Liver (tissue), 9 donors: Measurements from ENCODE around the gene TANC2. TPM values are rescaled to one million over a fixed set of nuclear protein-coding genes. Genes with fewer than 3 reads are reported as not detected.

Experiments
- DNase-seq: peaks from one replicate; pipeline ENCODE4 v3.0.0-alpha.2; 2017; ENCODE audit warnings: low spot score
- H3K27ac ChIP-seq, 2 donors: one replicate each; pipeline ENCODE4 v1.7.0; 2013; ENCODE audit warnings: inconsistent platforms in 2 of 2, low read length in 2 of 2, control low read depth in 1 of 2, low read depth in 1 of 2, mild to moderate bottlenecking in 1 of 2
- H3K27me3 ChIP-seq, 4 donors: one replicate each; pipeline versions ENCODE4 v1.6.1 to v1.7.0; 2013; ENCODE audit warnings: low read length in 3 of 4, inconsistent platforms in 1 of 4, mild to moderate bottlenecking in 1 of 4, moderate library complexity in 1 of 4; ENCODE audit not compliant: control insufficient read depth in 4 of 4, insufficient read depth in 4 of 4
- H3K36me3 ChIP-seq, 4 donors: one replicate each; pipeline versions ENCODE4 v1.6.1 to v1.7.0; 2013; ENCODE audit warnings: low read length in 3 of 4, mild to moderate bottlenecking in 3 of 4, low read depth in 1 of 4, moderate library complexity in 1 of 4; ENCODE audit not compliant: control insufficient read depth in 4 of 4, insufficient read depth in 3 of 4
- H3K4me1 ChIP-seq, 4 donors: one replicate each; pipeline versions ENCODE4 v1.6.1 to v1.7.0; 2013; ENCODE audit warnings: low read length in 3 of 4, mild to moderate bottlenecking in 3 of 4, moderate library complexity in 1 of 4; ENCODE audit not compliant: control insufficient read depth in 4 of 4, insufficient read depth in 4 of 4
- H3K4me3 ChIP-seq, 3 donors: one replicate each; pipeline versions ENCODE4 v1.6.1 to v1.7.0; 2013; ENCODE audit warnings: low read length in 3 of 3, control low read depth in 1 of 3, low read depth in 1 of 3, mild to moderate bottlenecking in 1 of 3
- H3K9ac ChIP-seq, 2 donors: one replicate each; pipeline ENCODE4 v1.7.0; 2013; ENCODE audit warnings: low read length in 2 of 2, mild to moderate bottlenecking in 2 of 2, moderate library complexity in 2 of 2, control low read depth in 1 of 2, low read depth in 1 of 2
- H3K9me3 ChIP-seq, 4 donors: one replicate each; pipeline versions ENCODE4 v1.6.1 to v1.7.0; 2013; ENCODE audit warnings: low read length in 3 of 4; ENCODE audit not compliant: control insufficient read depth in 4 of 4
- EGR1 ChIP-seq, 2 donors: IDR thresholded peaks; 2 replicates each; pipeline ENCODE4 v1.6.1; 2016 to 2018; ENCODE audit warnings: antibody characterized with exemption in 2 of 2, low read depth in 2 of 2
- GABPA ChIP-seq, 2 donors: IDR thresholded peaks in 1 of 2; conservative IDR thresholded peaks in 1 of 2; 2 replicates each; pipeline ENCODE4 v1.6.1; 2016; ENCODE audit warnings: antibody characterized with exemption in 2 of 2, mild to moderate bottlenecking in 1 of 2, moderate library complexity in 1 of 2
- JUND ChIP-seq, 2 donors: IDR thresholded peaks; 2 replicates each; pipeline ENCODE4 v1.6.1; 2016; ENCODE audit warnings: antibody characterized with exemption in 2 of 2
- NR2F2 ChIP-seq: IDR thresholded peaks from 2 replicates; pipeline ENCODE4 v1.6.1; 2016; ENCODE audit warnings: antibody characterized with exemption
- RAD21 ChIP-seq, 2 donors: IDR thresholded peaks; 2 replicates each; pipeline ENCODE4 v1.6.1; 2016; ENCODE audit warnings: antibody characterized with exemption in 2 of 2, mild to moderate bottlenecking in 2 of 2
- REST ChIP-seq: IDR thresholded peaks from 2 replicates; pipeline ENCODE4 v1.6.1; 2016; ENCODE audit warnings: antibody characterized with exemption, mild to moderate bottlenecking
- RXRA ChIP-seq, 2 donors: IDR thresholded peaks; 2 replicates each; pipeline ENCODE4 v1.6.1; 2017 to 2018; ENCODE audit warnings: antibody characterized with exemption in 2 of 2, mild to moderate bottlenecking in 1 of 2
- SP1 ChIP-seq: IDR thresholded peaks from 2 replicates; pipeline ENCODE4 v1.6.1; 2018; ENCODE audit warnings: antibody characterized with exemption, mild to moderate bottlenecking
- YY1 ChIP-seq: IDR thresholded peaks from 2 replicates; pipeline ENCODE4 v1.6.1; 2016; ENCODE audit warnings: antibody characterized with exemption, mild to moderate bottlenecking
- ZBTB33 ChIP-seq: IDR thresholded peaks from 2 replicates; pipeline ENCODE4 v1.6.1; 2016; ENCODE audit warnings: antibody characterized with exemption
- WGBS: extraction: QIAGEN DNeasy Blood & Tissue Kit; methylation state at CpG from one replicate; pipeline ENCODE4 v1.1.7; 2013; 5-methylcytosine and 5-hydroxymethylcytosine counted together
- polyA plus RNA-seq, 2 donors: library from polyadenylated mRNA; stranded (reverse) in 1 of 2; unstranded in 1 of 2; fragments of 200-250 nt in 1 of 2; fragments of >200 nt in 1 of 2; fragmentation: Nextera tagmentation in 1 of 2; extraction: Ambion mirVana in 1 of 2; gene quantifications; one replicate each; pipeline versions ENCODE4 v1.2.1 to v1.2.3, GENCODE V29; 2013 to 2015
- total RNA-seq, 2 donors: library from RNA; depleted of rRNA; stranded (reverse); fragments of >200 nt; gene quantifications; one replicate each; pipeline ENCODE4 v1.2.3, GENCODE V29; 2014
- donor health status: healthy.
- donor health status: healthy.
- donor health status: healthy.
- donor health status: healthy.
- donor health status: healthy.

Gene TANC2
- total and polyA plus RNA-seq, 4 donors = 1.2 to 7.7 (median 4.1) TPM

- Histone ChIP-seq H3K9me3 (no peaks in the 10 kb centered on the region), H3K4me1 (peaks cover 0 to 16% (median 13%) of the 10 kb centered on the region in 4 donors), H3K27ac (no peak overlapping the region), H3K9ac (no peak overlapping the region), H3K36me3 (no peaks in the 10 kb centered on the region), H3K4me3 (no peak overlapping the region), H3K27me3 (no peaks in the 10 kb centered on the region)
- TF ChIP-seq REST = no peak
- no peak for DNase-seq
These were observed 4.6 kb downstream of the TANC2 start for GRCh38 chr17:62970610-62971009.

- peaks cover 0 to 9% (median 8%) of the 10 kb centered on the region in 4 donors for H3K4me1 ChIP-seq
- 82% methylated on average over 4 of the region's 4 CpGs for WGBS
- TF ChIP-seq JUND (IDR thresholded peaks at IDR 0.05) (no peak), NR2F2 (no peak), EGR1 (IDR thresholded peaks at IDR 0.05; ENCODE audit: low read depth in 2 of 2) (no peak), GABPA (IDR thresholded peaks at IDR 0.05 in 1 of 2, conservative IDR thresholded peaks at IDR 0.05 in 1 of 2) (no peak)
- no peak overlapping the region for H3K9ac ChIP-seq
- H3K27me3 ChIP-seq = no peaks in the 10 kb centered on the region
- DNase-seq = no peak
- H3K36me3 ChIP-seq = no peaks in the 10 kb centered on the region
- no peaks in the 10 kb centered on the region for H3K9me3 ChIP-seq
- H3K4me3 ChIP-seq = no peak overlapping the region
- H3K27ac ChIP-seq = no peak overlapping the region
These were observed 5.8 kb downstream of the TANC2 start for GRCh38 chr17:62971853-62972252.

- no peak for TF ChIP-seq SP1
- no peak for TF ChIP-seq ZBTB33
- no peak for TF ChIP-seq RXRA (IDR thresholded peaks at IDR 0.05)
- Histone ChIP-seq H3K4me1 (no peaks in the 10 kb centered on the region), H3K27me3 (no peaks in the 10 kb centered on the region), H3K27ac (no peak overlapping the region), H3K9ac (no peak overlapping the region), H3K9me3 (no peaks in the 10 kb centered on the region), H3K4me3 (no peak overlapping the region), H3K36me3 (no peaks in the 10 kb centered on the region)
- DNase-seq = no peak
- WGBS = 85% methylated on average over 4 of the region's 4 CpGs
These were observed 8.8 kb downstream of the TANC2 start for GRCh38 chr17:62974788-62975187.

- no peaks in the 10 kb centered on the region for H3K27me3 ChIP-seq
- H3K4me1 ChIP-seq = no peaks in the 10 kb centered on the region
- no peak for DNase-seq
- H3K27ac ChIP-seq = no peak overlapping the region
- 93% methylated on average over 2 of the region's 2 CpGs for WGBS
- no peak overlapping the region for H3K4me3 ChIP-seq
- no peaks in the 10 kb centered on the region for H3K9me3 ChIP-seq
- no peak overlapping the region for H3K9ac ChIP-seq
- no peaks in the 10 kb centered on the region for H3K36me3 ChIP-seq
- no peak for TF ChIP-seq YY1
- TF ChIP-seq RAD21 (IDR thresholded peaks at IDR 0.05) = no peak
- no peak for TF ChIP-seq ZBTB33
- TF ChIP-seq REST = no peak
- no peak for TF ChIP-seq JUND (IDR thresholded peaks at IDR 0.05)
These were observed 9.2 kb downstream of the TANC2 start for GRCh38 chr17:62975206-62975605.
